ACC112 (cell line): ENCODE results near the gene COL8A1.

Source experiments
- H2AFZ ChIP-seq: fragments of 200-600 bp; sonication (generic); one replicate; pipeline ENCODE4 v1.6.0; 2017; ENCODE audit warnings: antibody characterized with exemption, low read length; ENCODE audit not compliant: unreplicated experiment
- H3K27ac ChIP-seq: fragments of 200-600 bp; sonication (generic); 2 replicates; pipeline ENCODE4 v1.5.1; 2014; ENCODE audit warnings: low read depth, mild to moderate bottlenecking, antibody characterized with exemption, low read length, moderate library complexity
- H3K27me3 ChIP-seq: fragments of 200-600 bp; sonication (generic); 2 replicates; pipeline ENCODE4 v1.6.1; 2014; ENCODE audit warnings: mild to moderate bottlenecking, antibody characterized with exemption, low read length, moderate library complexity, mixed read lengths; ENCODE audit not compliant: insufficient read depth
- H3K36me3 ChIP-seq: fragments of 200-600 bp; sonication (generic); 2 replicates; pipeline ENCODE4 v1.6.1; 2016; ENCODE audit warnings: mild to moderate bottlenecking, antibody characterized with exemption, low read length, moderate library complexity, mixed read lengths; ENCODE audit not compliant: insufficient read depth
- H3K4me1 ChIP-seq: fragments of 200-600 bp; sonication (generic); one replicate; pipeline ENCODE4 v1.6.1; 2016; ENCODE audit warnings: low read length, mixed read lengths; ENCODE audit not compliant: insufficient read depth, unreplicated experiment, control insufficient read depth
- H3K4me3 ChIP-seq: fragments of 200-600 bp; sonication (generic); 2 replicates; pipeline ENCODE4 v1.5.1; 2014; ENCODE audit warnings: mild to moderate bottlenecking, low read depth, low read length
- H3K79me2 ChIP-seq: fragments of 200-600 bp; sonication (generic); one replicate; pipeline ENCODE4 v1.6.0; 2016; ENCODE audit warnings: low read length; ENCODE audit not compliant: control insufficient read depth, unreplicated experiment, insufficient read depth

Gene COL8A1

DNA sequence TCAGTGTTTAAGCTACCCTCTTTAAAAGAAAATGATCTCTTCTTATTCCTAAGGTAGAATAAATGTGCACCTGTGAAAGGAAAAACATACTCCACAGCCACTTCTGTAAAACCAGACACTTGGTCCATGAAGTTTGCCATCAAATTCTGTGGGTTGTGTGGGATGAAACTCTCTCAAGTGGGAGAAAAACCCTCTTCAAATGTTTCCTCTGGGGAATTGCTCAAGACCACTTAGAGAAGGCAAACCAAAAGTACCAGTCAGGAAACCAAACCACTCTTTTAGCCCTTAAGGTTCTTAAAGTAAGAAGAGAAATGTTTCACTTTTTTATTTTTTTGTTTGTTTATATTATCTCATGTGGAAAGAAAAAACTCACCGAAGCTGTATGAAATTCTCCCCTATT lies 1.2 kb downstream of the COL8A1 start:
- Histone ChIP-seq H3K27me3 (no peaks in the 10 kb centered on the region), H2AFZ (no peak overlapping the region), H3K36me3 (peaks cover 13% of the 10 kb centered on the region; the same call in 1 of the 2 replicates), H3K4me1 (peaks cover 55% of the 10 kb centered on the region), H3K79me2 (peaks cover 70% of the 10 kb centered on the region), H3K27ac (peak overlapping the region; percentile 94), H3K4me3 (peak overlapping the region; percentile 91)

DNA sequence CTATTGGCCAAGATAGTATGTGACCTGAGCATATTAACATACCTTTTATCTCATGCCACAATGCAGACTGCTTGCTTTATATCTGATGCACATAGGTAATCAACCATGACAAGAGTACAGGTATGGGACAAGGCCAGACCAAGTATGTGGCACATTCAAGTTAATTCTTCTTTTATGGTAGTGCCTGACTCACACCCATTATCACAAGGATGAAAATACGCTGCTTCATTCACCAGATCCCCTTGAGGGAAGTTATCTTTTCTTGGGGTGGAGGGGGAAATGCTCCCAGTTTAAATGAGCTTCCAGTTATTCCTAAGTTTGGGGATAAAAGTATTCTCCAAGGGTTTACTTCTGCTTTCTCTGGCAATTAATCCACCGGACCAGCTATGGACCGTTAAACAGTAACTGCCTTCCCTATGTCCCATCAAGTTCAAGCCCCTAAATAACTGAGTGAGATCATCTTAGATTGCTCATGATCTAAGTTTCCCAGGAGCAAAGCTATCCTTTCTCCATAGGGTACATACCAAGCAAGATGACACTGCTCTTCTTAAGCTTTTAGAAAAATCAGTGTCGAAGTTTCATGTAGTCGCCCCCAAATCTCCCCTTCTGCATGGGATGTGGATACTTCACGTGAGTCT lies 1.9 kb downstream of the COL8A1 start:
- peak overlapping the region; percentile 94 for H3K27ac ChIP-seq
- H3K4me3 ChIP-seq = peak overlapping the region; percentile 91
- peaks cover 13% of the 10 kb centered on the region; the same call in 1 of the 2 replicates for H3K36me3 ChIP-seq
- H3K27me3 ChIP-seq = no peaks in the 10 kb centered on the region
- peaks cover 78% of the 10 kb centered on the region for H3K79me2 ChIP-seq
- H3K4me1 ChIP-seq = peaks cover 55% of the 10 kb centered on the region
- no peak overlapping the region for H2AFZ ChIP-seq

DNA sequence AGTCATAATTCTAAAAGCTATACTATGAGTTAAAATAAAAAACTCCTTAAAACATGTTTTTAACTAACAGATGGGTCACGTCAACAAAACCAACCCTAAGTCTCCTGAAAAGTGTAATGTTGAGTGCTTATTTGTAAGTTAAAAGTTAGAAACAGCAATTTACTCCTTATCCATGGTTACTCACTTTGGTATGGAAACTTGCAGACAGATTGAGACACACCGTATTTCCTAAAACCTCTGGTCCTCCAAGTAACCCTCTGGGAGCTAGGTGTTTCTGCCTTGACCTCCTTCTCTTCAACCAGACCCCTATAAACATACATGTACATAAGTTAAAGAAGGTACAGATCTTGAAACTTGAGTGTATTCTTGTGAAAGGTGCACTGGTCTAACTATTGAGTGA lies 3.1 kb downstream of the COL8A1 start:
- peaks cover 61% of the 10 kb centered on the region for H3K4me1 ChIP-seq
- peaks cover 13% of the 10 kb centered on the region; the same call in 1 of the 2 replicates for H3K36me3 ChIP-seq
- no peaks in the 10 kb centered on the region for H3K27me3 ChIP-seq
- peaks cover 88% of the 10 kb centered on the region for H3K79me2 ChIP-seq
- H3K4me3 ChIP-seq = peak overlapping the region; percentile 91
- H3K27ac ChIP-seq = peak overlapping the region; percentile 94
- H2AFZ ChIP-seq = no peak overlapping the region

DNA sequence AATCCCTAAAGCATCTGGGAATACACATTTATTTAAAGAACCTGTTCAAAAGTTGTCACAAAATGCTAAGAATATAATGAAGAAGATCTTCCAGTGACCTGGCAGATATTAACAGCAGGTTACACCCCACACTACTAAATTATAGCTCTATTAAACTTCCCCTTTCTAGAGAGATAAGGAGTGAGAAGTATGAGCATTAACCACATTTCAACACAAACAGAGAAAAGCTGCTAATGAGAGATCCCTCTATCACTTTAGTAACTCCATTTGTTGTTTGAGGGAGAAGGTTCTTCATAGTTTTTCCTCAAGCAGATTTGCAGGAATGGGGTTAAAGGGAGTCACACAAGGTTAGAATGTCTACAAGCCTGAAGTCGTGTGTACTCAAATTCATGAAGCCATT lies 3.6 kb downstream of the COL8A1 start:
- Histone ChIP-seq H3K4me1 (peaks cover 62% of the 10 kb centered on the region), H3K36me3 (peaks cover 13% of the 10 kb centered on the region; the same call in 1 of the 2 replicates)

DNA sequence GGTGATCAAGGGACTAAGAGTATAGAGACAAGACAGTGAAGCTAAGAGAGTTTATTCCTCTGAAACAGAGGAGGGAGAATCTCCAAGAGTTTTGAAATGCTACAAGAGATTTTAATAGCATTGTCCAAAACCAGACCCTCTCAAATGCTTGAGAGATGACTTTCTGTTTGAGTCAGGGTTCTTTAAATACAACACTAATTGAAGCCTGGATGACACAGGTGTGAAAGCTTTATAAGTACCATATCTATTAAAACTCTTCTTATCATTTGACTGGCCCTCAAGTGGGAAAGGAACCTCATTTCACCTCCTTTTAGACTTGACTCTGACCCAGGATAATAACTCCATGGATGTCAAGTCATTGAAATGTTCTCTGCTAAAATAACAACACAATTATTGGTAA lies 5.6 kb downstream of the COL8A1 start:
- Histone ChIP-seq H3K27ac (peak overlapping the region; percentile 94), H3K27me3 (no peaks in the 10 kb centered on the region), H3K36me3 (peaks cover 13% of the 10 kb centered on the region; the same call in 1 of the 2 replicates), H2AFZ (no peak overlapping the region), H3K4me3 (peak overlapping the region; percentile 91), H3K79me2 (peaks cover 96% of the 10 kb centered on the region), H3K4me1 (peaks cover 80% of the 10 kb centered on the region)

More for the DNA sequence above, 3.6 kb downstream of the COL8A1 start:
- Histone ChIP-seq H3K4me3 (peak overlapping the region; percentile 91), H3K27me3 (no peaks in the 10 kb centered on the region), H3K79me2 (peaks cover 92% of the 10 kb centered on the region), H2AFZ (no peak overlapping the region), H3K27ac (peak overlapping the region; percentile 94)

DNA sequence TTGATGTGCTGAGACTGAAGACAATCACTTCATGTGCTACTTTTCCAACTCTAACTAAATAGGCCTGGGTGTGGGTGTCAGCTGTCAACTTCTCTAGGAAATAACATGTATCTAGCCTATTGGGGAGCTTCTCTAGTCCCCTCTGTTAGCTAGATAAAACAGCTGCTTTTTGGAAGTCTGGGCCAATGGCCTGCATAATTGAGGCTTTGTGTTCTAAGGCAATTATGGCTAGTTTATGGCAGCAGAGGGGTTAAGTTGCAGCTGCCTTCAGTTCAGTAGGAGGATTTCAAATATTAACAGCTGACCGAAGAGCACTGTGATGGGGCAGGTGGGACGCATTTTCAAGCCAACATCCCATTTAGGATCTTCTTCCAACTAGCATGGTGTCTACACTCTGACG lies 6.4 kb downstream of the COL8A1 start:
- Histone ChIP-seq H3K36me3 (peaks cover 13% of the 10 kb centered on the region; the same call in 1 of the 2 replicates), H3K27me3 (no peaks in the 10 kb centered on the region), H3K4me3 (peak overlapping the region; percentile 91), H3K27ac (peak overlapping the region; percentile 94), H2AFZ (no peak overlapping the region), H3K4me1 (peaks cover 88% of the 10 kb centered on the region), H3K79me2 (peaks cover 96% of the 10 kb centered on the region)

DNA sequence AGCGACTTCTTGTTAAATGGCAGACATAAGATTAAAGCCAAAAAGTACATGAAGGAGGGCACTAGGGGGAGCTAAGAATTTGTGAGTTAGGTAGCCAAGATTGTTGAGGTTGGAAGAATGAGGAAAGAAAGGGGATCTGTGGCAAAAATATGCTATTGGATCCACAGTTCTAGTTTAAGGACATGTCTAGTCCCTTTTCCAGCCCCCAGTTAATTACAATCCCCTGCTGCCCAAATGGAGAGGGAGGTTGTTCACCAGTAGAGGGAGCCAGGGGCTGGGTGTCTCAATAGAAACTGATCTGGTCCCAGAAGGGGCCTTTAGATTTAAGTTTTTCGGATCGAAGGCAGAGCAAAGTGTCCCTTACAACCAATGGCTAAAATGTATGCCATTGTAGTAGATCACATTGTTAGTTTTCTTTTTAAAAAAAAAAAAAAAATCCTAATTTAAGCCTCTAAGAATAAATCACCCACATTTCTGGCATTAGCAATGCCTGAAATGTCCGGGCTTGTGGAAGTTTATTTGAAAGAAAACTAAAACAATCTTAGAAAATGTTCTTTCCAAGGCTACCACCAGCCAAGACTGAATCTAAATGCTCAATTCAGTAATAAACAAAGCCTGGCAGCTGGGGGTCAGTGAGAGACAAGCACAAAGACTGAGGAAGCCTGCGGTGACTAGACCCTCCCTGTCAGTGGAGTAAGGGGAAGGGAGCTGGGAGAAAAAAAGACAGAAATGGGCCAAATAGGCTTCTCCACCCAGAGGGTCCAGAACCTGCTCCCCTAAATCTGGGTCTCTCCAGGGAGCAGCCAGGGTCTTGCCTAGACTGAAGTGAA lies 7.1 kb downstream of the COL8A1 start:
- Histone ChIP-seq H3K79me2 (peaks cover 93% of the 10 kb centered on the region), H3K27ac (peak overlapping the region; percentile 94), H3K36me3 (peaks cover 11% of the 10 kb centered on the region; the same call in 1 of the 2 replicates), H2AFZ (no peak overlapping the region), H3K4me3 (peak overlapping the region; percentile 91), H3K4me1 (peaks cover 94% of the 10 kb centered on the region), H3K27me3 (no peaks in the 10 kb centered on the region)

DNA sequence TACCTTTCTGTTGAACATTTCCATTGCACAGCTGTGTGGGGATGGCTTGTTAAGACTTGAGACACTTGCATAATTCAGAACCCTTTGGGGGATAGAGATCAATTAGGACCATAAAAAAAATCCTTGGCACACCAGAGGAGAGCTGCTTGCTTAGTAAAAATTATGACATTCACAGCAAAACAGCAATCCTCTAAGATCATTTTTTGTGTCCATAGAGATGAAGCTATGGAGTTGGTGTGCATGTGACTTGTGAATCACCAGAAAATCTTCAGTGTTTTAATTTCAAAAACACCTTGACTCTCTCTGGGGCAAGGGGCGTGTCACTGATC lies 7.7 kb downstream of the COL8A1 start:
- H3K79me2 ChIP-seq = peaks cover 91% of the 10 kb centered on the region

DNA sequence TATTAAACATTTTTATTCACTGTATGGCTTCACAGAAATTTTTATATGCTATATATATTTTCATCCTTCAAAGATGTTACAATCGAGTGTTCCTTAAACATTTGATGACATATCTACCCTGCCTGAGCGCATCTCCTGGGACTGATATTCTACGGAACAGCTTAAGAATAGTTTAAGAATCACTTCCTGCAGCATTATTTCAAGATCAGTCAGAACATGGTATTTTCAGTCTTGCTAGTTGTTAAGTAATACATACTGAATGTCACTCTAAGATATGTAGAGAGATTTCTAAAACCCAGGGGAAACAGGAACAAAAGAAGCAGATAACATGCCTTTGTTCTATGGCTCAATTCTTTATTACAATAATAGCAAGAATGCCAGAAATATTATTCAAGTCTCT lies 8.7 kb downstream of the COL8A1 start:
- Histone ChIP-seq H3K36me3 (peaks cover 8% of the 10 kb centered on the region), H3K4me3 (peak overlapping the region; percentile 27), H3K79me2 (peaks cover 91% of the 10 kb centered on the region), H2AFZ (no peak overlapping the region), H3K4me1 (peaks cover 94% of the 10 kb centered on the region), H3K27ac (peak overlapping the region; percentile 94), H3K27me3 (no peaks in the 10 kb centered on the region)

More for the DNA sequence above, 7.7 kb downstream of the COL8A1 start:
- no peak overlapping the region for H2AFZ ChIP-seq
- no peaks in the 10 kb centered on the region for H3K27me3 ChIP-seq
- H3K4me1 ChIP-seq = peaks cover 94% of the 10 kb centered on the region
- peak overlapping the region; percentile 94 for H3K27ac ChIP-seq
- H3K4me3 ChIP-seq = peak overlapping the region; percentile 27
- peaks cover 11% of the 10 kb centered on the region; the same call in 1 of the 2 replicates for H3K36me3 ChIP-seq

DNA sequence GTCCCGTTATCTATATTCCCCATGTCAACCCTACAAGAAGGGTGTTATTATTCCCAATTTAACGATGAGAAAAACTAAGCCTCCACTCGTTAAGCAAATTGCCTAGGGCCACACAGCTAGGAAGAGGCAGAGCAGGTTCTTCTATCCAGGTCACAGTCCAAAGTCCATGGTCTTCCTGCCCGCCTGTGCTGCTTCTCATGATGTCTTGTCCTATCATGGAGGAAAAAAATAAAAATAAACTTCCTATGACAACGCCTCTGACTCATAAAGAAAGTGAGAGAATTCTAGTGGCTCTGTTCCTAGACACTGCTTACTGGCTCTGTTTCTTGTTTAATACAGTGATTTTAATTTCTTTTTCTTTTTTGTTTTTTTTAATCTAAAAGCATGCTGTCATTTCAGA lies 9.7 kb downstream of the COL8A1 start:
- peak overlapping the region; percentile 27 for H3K4me3 ChIP-seq
- peak overlapping the region; percentile 94 for H3K27ac ChIP-seq
- no peak overlapping the region for H2AFZ ChIP-seq
- H3K27me3 ChIP-seq = no peaks in the 10 kb centered on the region
- peaks cover 98% of the 10 kb centered on the region for H3K4me1 ChIP-seq
- peaks cover 91% of the 10 kb centered on the region for H3K79me2 ChIP-seq
- peaks cover 11% of the 10 kb centered on the region for H3K36me3 ChIP-seq
